ENCODE measurements around the gene L3MBTL1. TPM values are rescaled to one million over a fixed set of nuclear protein-coding genes. Genes with fewer than 3 reads are reported as not detected.

The L3MBTL1 gene
- total RNA-seq, 4 donors from 2014 or later: 12.5 to 45.3 (median 29.2) TPM

- intact Hi-C loops (cut with DNase I): no loop called here
- H3K27ac ChIP-seq: no peak overlapping the region
- H3K4me3 ChIP-seq (replicated peaks in 1 of 3): no peak overlapping the region
- no peak for DNase-seq
- H3K27me3 ChIP-seq: no peaks in the 10 kb centered on the region
- peaks cover 4 to 9% of the 10 kb centered on the region in 2 donors for H3K4me1 ChIP-seq
- no peaks in the 10 kb centered on the region for H3K9me3 ChIP-seq
- H3K36me3 ChIP-seq: peaks cover 50 to 63% of the 10 kb centered on the region in 2 donors
- TF ChIP-seq POLR2A (IDR thresholded peaks at IDR 0.05): no peak
- TF ChIP-seq CTCF (IDR thresholded peaks at IDR 0.05): no peak
- WGBS, 2 donors: 93 to 94% methylated on average over 9 of the region's 9 CpGs
Measured at GRCh38 chr20:43464219-43464790, 43.2 kb upstream of the L3MBTL1 start.

- H3K27me3 ChIP-seq: no peaks in the 10 kb centered on the region
- TF ChIP-seq CTCF (IDR thresholded peaks at IDR 0.05) (no peak), POLR2A (IDR thresholded peaks at IDR 0.05) (no peak)
- intact Hi-C loops (cut with DNase I): no loop called here
- H3K4me1 ChIP-seq: peaks cover 0 to 7% of the 10 kb centered on the region in 2 donors
- H3K9me3 ChIP-seq: no peaks in the 10 kb centered on the region
- peaks cover 40 to 56% of the 10 kb centered on the region in 2 donors for H3K36me3 ChIP-seq
- H3K4me3 ChIP-seq (replicated peaks in 1 of 3): no peak overlapping the region
- WGBS, 2 donors: 97 to 98% methylated on average over 2 of the region's 2 CpGs
- no peak for DNase-seq
- no peak overlapping the region for H3K27ac ChIP-seq
Measured at GRCh38 chr20:43465625-43465943, 41.9 kb upstream of the L3MBTL1 start.

DNA sequence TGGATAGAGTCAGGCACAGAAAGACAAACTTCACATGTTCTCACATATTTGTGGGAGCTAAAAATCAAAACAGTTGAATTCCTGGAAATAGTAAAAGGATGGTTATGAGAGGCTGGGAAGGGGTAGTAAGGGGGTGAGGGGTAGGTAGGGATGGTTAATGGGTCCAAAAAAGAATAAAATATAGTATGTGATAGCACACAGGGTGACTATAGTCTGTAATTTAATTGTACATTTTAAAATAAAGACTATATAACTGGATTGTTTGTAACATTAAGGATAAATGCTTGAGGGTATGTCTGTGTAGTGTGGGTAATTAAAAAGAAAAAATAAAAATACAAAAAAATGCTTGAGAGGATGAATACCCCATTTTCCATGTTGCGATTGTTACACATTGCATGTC, 39.9 kb upstream of the L3MBTL1 start:
- Histone ChIP-seq H3K27ac (no peak overlapping the region), H3K4me1 (peaks cover 0 to 6% of the 10 kb centered on the region in 2 donors), H3K4me3 (replicated peaks in 1 of 3) (no peak overlapping the region), H3K9me3 (no peaks in the 10 kb centered on the region), H3K36me3 (peaks cover 24 to 42% of the 10 kb centered on the region in 2 donors), H3K27me3 (no peaks in the 10 kb centered on the region)
- DNase-seq: no peak
- TF ChIP-seq POLR2A (IDR thresholded peaks at IDR 0.05): no peak
- no peak for TF ChIP-seq CTCF (IDR thresholded peaks at IDR 0.05)
- 98% methylated on average over 1 of the region's 1 CpG for WGBS, 2 donors
- intact Hi-C loops (cut with DNase I): no loop called here

GRCh38 chr20:43472671-43473380, 34.7 kb upstream of the L3MBTL1 start:
- H3K27me3 ChIP-seq: no peaks in the 10 kb centered on the region
- peaks cover 0 to 4% of the 10 kb centered on the region in 2 donors for H3K36me3 ChIP-seq
- H3K9me3 ChIP-seq: no peaks in the 10 kb centered on the region
- no peak for DNase-seq
- 84 to 87% methylated on average over 11 of the region's 11 CpGs for WGBS, 2 donors
- H3K4me3 ChIP-seq (replicated peaks in 1 of 3): no peak overlapping the region
- intact Hi-C loops (cut with DNase I): no loop called here
- H3K27ac ChIP-seq: no peak overlapping the region
- no peak for TF ChIP-seq CTCF (IDR thresholded peaks at IDR 0.05)
- TF ChIP-seq POLR2A (IDR thresholded peaks at IDR 0.05): no peak
- H3K4me1 ChIP-seq: no peaks in the 10 kb centered on the region

GRCh38 chr20:43473381-43473704, 34.2 kb upstream of the L3MBTL1 start:
- H3K27me3 ChIP-seq: no peaks in the 10 kb centered on the region
- H3K27ac ChIP-seq: no peak overlapping the region
- H3K36me3 ChIP-seq: peaks cover 0 to 4% of the 10 kb centered on the region in 2 donors
- no peaks in the 10 kb centered on the region for H3K4me1 ChIP-seq
- intact Hi-C loops (cut with DNase I): no loop called here
- H3K4me3 ChIP-seq (replicated peaks in 1 of 3): no peak overlapping the region
- TF ChIP-seq CTCF (IDR thresholded peaks at IDR 0.05): no peak
- TF ChIP-seq POLR2A (IDR thresholded peaks at IDR 0.05): no peak
- H3K9me3 ChIP-seq: no peaks in the 10 kb centered on the region
- DNase-seq: no peak
- 96 to 97% methylated on average over 4 of the region's 4 CpGs for WGBS, 2 donors

Measured in thyroid gland (tissue), 4 donors.